WTC11 (cell line): ENCODE measurements around the gene ADCY6. TPM values are rescaled to one million over a fixed set of nuclear protein-coding genes. Genes with fewer than 3 reads are reported as not detected.

Experiments
- ATF1 ChIP-seq: sonication (generic); formaldehyde crosslinking; IDR thresholded peaks from 2 replicates; pipeline ENCODE4 v1.8.1; 2023; ENCODE audit warnings: mild to moderate bottlenecking, moderate library complexity, missing genetic modification reagents
- CREB1 ChIP-seq: sonication (generic); formaldehyde crosslinking; IDR thresholded peaks from 2 replicates; pipeline ENCODE4 v1.8.0; 2023; ENCODE audit warnings: mild to moderate bottlenecking, missing genetic modification reagents
- GABPB1 ChIP-seq: sonication (generic); formaldehyde crosslinking; IDR thresholded peaks from 2 replicates; pipeline ENCODE4 v1.8.1; 2023; ENCODE audit warnings: mild to moderate bottlenecking, missing genetic modification reagents
- JUN ChIP-seq: sonication (generic); formaldehyde crosslinking; IDR thresholded peaks from 2 replicates; pipeline ENCODE4 v1.8.0; 2023; ENCODE audit warnings: mild to moderate bottlenecking, missing genetic modification reagents
- NFYB ChIP-seq: sonication (generic); formaldehyde crosslinking; conservative IDR thresholded peaks from 2 replicates; pipeline ENCODE4 v1.8.0; 2022; ENCODE audit warnings: low read depth, missing genetic modification reagents
- NR3C1 ChIP-seq: sonication (generic); formaldehyde crosslinking; conservative IDR thresholded peaks from 2 replicates; pipeline ENCODE4 v1.8.1; 2023; ENCODE audit warnings: low read depth, mild to moderate bottlenecking, missing genetic modification reagents
- OVOL2 ChIP-seq: fragments of 250-450 bp; sonication (Bioruptor Pico); IDR thresholded peaks from 2 replicates; pipeline ENCODE4 v1.9.0; 2021; ENCODE audit warnings: mild to moderate bottlenecking, borderline replicate concordance
- RORB ChIP-seq: fragments of 250-450 bp; sonication (Bioruptor Pico); IDR thresholded peaks from 2 replicates; pipeline ENCODE4 v1.9.0; 2021; ENCODE audit warnings: mild to moderate bottlenecking
- SOX15 ChIP-seq: fragments of 250-450 bp; sonication (Bioruptor Pico); IDR thresholded peaks from 2 replicates; pipeline ENCODE4 v1.9.0; 2021; ENCODE audit warnings: mild to moderate bottlenecking
- TCF7 ChIP-seq: sonication (generic); formaldehyde crosslinking; IDR thresholded peaks from 2 replicates; pipeline ENCODE4 v1.8.0; 2022; ENCODE audit warnings: mild to moderate bottlenecking, low read depth, missing genetic modification reagents, moderate library complexity
- ZNF121 ChIP-seq: sonication (generic); formaldehyde crosslinking; IDR thresholded peaks from 2 replicates; pipeline ENCODE4 v1.8.0; 2023; ENCODE audit warnings: missing genetic modification reagents
- ZNF232 ChIP-seq: sonication (generic); formaldehyde crosslinking; IDR thresholded peaks from 2 replicates; pipeline ENCODE4 v1.8.0; 2022; ENCODE audit warnings: mild to moderate bottlenecking, missing genetic modification reagents
- ZNF263 ChIP-seq: sonication (generic); formaldehyde crosslinking; IDR thresholded peaks from 2 replicates; pipeline ENCODE4 v1.8.1; 2022; ENCODE audit warnings: low read depth, mild to moderate bottlenecking, moderate library complexity, missing genetic modification reagents
- ZNF416 ChIP-seq: fragments of 250-450 bp; sonication (Bioruptor Pico); IDR thresholded peaks from 2 replicates; pipeline ENCODE4 v1.9.0; 2021; ENCODE audit warnings: mild to moderate bottlenecking, inconsistent platforms
- ZNF423 ChIP-seq: fragments of 250-450 bp; sonication (Bioruptor Pico); IDR thresholded peaks from 2 replicates; pipeline ENCODE4 v2.1.2; 2022; ENCODE audit warnings: mild to moderate bottlenecking, moderate library complexity
- total RNA-seq: library from RNA; stranded (reverse); gene quantifications from 3 replicates; pipeline ENCODE4 v1.2.3, GENCODE V29; 2021
- TF ChIP-seq, protein P1 (sequence below): fragments of 250-450 bp; sonication (Bioruptor Pico); conservative IDR thresholded peaks from 2 replicates; pipeline ENCODE4 v1.9.0; 2021; ENCODE audit warnings: mild to moderate bottlenecking
- TF ChIP-seq, protein P2 (sequence below): sonication (generic); formaldehyde crosslinking; IDR thresholded peaks from 2 replicates; pipeline ENCODE4 v1.8.1; 2023; ENCODE audit warnings: mild to moderate bottlenecking, moderate library complexity, missing genetic modification reagents
- TF ChIP-seq, protein P3 (sequence below): sonication (generic); formaldehyde crosslinking; IDR thresholded peaks from 2 replicates; pipeline ENCODE4 v1.8.1; 2023; ENCODE audit warnings: mild to moderate bottlenecking, missing genetic modification reagents, moderate library complexity
- TF ChIP-seq, protein P4 (sequence below): sonication (generic); formaldehyde crosslinking; conservative IDR thresholded peaks from 2 replicates; pipeline ENCODE4 v1.8.1; 2023; ENCODE audit warnings: mild to moderate bottlenecking, low read depth, missing genetic modification reagents, moderate library complexity
- TF ChIP-seq, protein P5 (sequence below): sonication (generic); formaldehyde crosslinking; IDR thresholded peaks from 2 replicates; pipeline ENCODE4 v1.8.1; 2023; ENCODE audit warnings: mild to moderate bottlenecking, missing genetic modification reagents, moderate library complexity
- TF ChIP-seq, protein P6 (sequence below): sonication (generic); formaldehyde crosslinking; IDR thresholded peaks from 2 replicates; pipeline ENCODE4 v1.8.0; 2022; ENCODE audit warnings: mild to moderate bottlenecking, missing genetic modification reagents
- TF ChIP-seq, protein P7 (sequence below): sonication (generic); formaldehyde crosslinking; IDR thresholded peaks from 2 replicates; pipeline ENCODE4 v1.8.1; 2023; ENCODE audit warnings: mild to moderate bottlenecking, missing genetic modification reagents
- TF ChIP-seq, protein P8 (sequence below): sonication (generic); formaldehyde crosslinking; conservative IDR thresholded peaks from 2 replicates; pipeline ENCODE4 v1.8.1; 2022; ENCODE audit warnings: mild to moderate bottlenecking, missing genetic modification reagents
- TF ChIP-seq, protein P9 (sequence below): sonication (generic); formaldehyde crosslinking; IDR thresholded peaks from 2 replicates; pipeline ENCODE4 v1.8.0; 2022; ENCODE audit warnings: mild to moderate bottlenecking, missing genetic modification reagents

The ADCY6 gene
- total RNA-seq, 1 experiment from 2014 or later = 12.8 TPM

DNA sequence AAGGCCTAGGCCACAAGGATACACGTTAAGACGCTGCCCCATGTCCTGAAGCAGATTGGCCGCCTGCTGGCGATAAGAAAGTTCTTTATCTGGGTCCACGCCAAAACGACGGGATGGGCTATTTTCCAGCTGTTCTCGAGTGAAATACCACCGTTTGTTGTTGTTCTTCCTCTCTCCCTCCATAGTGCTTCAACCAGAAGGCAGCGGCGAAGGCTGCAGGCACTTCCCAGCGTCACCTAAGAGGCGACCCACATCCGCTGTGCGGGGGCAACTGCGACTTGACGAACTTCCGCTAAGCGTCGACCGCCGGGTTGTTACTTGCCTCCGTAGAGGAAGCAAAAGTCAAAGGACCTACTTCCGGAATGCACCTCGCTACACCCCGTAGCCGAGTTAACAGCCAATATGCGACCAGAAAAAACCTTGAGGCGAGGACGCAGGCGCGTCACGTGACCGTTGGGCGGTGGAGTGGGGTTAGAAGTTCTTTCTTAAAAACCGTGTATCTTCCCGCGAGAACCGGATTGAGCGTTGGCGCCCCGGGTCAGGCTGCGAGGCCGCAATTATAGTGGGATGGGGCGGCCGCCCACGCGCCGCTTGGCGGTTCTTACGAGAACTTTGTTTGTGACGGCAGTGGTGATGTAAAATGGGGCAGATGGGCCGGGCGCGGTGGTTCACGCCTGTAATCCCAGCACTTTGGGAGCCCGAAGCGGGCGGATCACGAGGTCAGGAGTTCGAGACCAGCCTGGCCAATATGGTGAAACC is 72.2 kb downstream of the ADCY6 start, which contains the start of gene CCNT1 (continued):
- no peak for TF ChIP-seq SOX15
- no peak for TF ChIP-seq RORB (CRISPR knock-in tag)
- TF ChIP-seq JUN (CRISPR knock-in tag) = no peak
- TF ChIP-seq ZNF232 (CRISPR knock-in tag) = no peak
- no peak for TF ChIP-seq ZNF416 (CRISPR knock-in tag)
- no peak for TF ChIP-seq ZNF121
- TF ChIP-seq, protein P1, sequence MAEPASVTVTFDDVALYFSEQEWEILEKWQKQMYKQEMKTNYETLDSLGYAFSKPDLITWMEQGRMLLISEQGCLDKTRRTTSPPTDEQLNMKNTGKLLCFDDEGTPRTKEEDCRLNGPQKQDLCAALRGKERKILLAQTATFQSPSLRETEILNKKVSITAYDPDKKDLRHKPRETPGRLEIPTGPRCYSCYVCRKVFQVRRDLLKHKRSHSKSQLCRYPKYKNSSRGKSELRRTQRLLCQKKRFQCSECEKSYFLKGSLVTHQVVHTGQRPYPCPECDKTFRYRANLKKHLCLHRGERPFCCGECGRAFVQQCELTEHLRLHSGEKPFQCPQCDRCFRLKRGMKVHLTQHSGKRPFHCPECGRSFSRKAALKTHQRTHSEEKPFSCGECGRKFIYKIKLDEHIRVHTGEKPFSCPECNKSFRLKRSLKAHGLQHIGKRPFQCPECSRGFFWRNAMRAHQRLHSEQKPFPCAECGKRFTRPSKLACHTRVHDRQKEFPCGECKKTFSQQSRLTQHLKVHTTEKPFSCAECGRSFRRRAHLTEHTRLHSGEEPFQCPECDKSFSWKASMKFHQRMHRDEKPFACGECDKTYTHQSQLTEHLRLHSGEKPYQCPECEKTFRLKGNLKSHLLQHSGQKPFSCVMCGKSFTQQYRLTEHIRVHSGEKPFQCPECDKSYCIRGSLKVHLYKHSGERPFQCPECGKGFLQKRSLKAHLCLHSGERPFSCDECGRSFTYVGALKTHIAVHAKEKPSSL (CRISPR knock-in tag) = no peak
- TF ChIP-seq, protein P2, sequence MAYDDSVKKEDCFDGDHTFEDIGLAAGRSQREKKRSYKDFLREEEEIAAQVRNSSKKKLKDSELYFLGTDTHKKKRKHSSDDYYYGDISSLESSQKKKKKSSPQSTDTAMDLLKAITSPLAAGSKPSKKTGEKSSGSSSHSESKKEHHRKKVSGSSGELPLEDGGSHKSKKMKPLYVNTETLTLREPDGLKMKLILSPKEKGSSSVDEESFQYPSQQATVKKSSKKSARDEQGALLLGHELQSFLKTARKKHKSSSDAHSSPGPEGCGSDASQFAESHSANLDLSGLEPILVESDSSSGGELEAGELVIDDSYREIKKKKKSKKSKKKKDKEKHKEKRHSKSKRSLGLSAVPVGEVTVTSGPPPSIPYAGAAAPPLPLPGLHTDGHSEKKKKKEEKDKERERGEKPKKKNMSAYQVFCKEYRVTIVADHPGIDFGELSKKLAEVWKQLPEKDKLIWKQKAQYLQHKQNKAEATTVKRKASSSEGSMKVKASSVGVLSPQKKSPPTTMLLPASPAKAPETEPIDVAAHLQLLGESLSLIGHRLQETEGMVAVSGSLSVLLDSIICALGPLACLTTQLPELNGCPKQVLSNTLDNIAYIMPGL (CRISPR knock-in tag) = peak; percentile 52; the same call in 1 of the 2 replicates
- TF ChIP-seq, protein P3, sequence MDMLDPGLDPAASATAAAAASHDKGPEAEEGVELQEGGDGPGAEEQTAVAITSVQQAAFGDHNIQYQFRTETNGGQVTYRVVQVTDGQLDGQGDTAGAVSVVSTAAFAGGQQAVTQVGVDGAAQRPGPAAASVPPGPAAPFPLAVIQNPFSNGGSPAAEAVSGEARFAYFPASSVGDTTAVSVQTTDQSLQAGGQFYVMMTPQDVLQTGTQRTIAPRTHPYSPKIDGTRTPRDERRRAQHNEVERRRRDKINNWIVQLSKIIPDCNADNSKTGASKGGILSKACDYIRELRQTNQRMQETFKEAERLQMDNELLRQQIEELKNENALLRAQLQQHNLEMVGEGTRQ (CRISPR knock-in tag) = peak; percentile 99
- TF ChIP-seq, protein P4, sequence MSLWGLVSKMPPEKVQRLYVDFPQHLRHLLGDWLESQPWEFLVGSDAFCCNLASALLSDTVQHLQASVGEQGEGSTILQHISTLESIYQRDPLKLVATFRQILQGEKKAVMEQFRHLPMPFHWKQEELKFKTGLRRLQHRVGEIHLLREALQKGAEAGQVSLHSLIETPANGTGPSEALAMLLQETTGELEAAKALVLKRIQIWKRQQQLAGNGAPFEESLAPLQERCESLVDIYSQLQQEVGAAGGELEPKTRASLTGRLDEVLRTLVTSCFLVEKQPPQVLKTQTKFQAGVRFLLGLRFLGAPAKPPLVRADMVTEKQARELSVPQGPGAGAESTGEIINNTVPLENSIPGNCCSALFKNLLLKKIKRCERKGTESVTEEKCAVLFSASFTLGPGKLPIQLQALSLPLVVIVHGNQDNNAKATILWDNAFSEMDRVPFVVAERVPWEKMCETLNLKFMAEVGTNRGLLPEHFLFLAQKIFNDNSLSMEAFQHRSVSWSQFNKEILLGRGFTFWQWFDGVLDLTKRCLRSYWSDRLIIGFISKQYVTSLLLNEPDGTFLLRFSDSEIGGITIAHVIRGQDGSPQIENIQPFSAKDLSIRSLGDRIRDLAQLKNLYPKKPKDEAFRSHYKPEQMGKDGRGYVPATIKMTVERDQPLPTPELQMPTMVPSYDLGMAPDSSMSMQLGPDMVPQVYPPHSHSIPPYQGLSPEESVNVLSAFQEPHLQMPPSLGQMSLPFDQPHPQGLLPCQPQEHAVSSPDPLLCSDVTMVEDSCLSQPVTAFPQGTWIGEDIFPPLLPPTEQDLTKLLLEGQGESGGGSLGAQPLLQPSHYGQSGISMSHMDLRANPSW (CRISPR knock-in tag) = no peak
- TF ChIP-seq, protein P5, sequence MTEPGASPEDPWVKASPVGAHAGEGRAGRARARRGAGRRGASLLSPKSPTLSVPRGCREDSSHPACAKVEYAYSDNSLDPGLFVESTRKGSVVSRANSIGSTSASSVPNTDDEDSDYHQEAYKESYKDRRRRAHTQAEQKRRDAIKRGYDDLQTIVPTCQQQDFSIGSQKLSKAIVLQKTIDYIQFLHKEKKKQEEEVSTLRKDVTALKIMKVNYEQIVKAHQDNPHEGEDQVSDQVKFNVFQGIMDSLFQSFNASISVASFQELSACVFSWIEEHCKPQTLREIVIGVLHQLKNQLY (CRISPR knock-in tag) = no peak
- no peak for TF ChIP-seq TCF7 (CRISPR knock-in tag)
- no peak for TF ChIP-seq OVOL2 (CRISPR knock-in tag)
- TF ChIP-seq ATF1 = peak; percentile 68; the same call in 1 of the 2 replicates
- TF ChIP-seq, protein P6, sequence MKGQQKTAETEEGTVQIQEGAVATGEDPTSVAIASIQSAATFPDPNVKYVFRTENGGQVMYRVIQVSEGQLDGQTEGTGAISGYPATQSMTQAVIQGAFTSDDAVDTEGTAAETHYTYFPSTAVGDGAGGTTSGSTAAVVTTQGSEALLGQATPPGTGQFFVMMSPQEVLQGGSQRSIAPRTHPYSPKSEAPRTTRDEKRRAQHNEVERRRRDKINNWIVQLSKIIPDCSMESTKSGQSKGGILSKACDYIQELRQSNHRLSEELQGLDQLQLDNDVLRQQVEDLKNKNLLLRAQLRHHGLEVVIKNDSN (CRISPR knock-in tag) = peak; percentile 99
- no peak for TF ChIP-seq ZNF423
- TF ChIP-seq, protein P7, sequence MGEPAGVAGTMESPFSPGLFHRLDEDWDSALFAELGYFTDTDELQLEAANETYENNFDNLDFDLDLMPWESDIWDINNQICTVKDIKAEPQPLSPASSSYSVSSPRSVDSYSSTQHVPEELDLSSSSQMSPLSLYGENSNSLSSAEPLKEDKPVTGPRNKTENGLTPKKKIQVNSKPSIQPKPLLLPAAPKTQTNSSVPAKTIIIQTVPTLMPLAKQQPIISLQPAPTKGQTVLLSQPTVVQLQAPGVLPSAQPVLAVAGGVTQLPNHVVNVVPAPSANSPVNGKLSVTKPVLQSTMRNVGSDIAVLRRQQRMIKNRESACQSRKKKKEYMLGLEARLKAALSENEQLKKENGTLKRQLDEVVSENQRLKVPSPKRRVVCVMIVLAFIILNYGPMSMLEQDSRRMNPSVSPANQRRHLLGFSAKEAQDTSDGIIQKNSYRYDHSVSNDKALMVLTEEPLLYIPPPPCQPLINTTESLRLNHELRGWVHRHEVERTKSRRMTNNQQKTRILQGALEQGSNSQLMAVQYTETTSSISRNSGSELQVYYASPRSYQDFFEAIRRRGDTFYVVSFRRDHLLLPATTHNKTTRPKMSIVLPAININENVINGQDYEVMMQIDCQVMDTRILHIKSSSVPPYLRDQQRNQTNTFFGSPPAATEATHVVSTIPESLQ (CRISPR knock-in tag) = no peak
- peak; percentile 87 for TF ChIP-seq GABPB1 (CRISPR knock-in tag)
- TF ChIP-seq NR3C1 (CRISPR knock-in tag) = no peak
- peak; percentile 33; the same call in 1 of the 2 replicates for TF ChIP-seq CREB1
- TF ChIP-seq NFYB = peak; percentile 9; the same call in 1 of the 2 replicates
- TF ChIP-seq, protein P8, sequence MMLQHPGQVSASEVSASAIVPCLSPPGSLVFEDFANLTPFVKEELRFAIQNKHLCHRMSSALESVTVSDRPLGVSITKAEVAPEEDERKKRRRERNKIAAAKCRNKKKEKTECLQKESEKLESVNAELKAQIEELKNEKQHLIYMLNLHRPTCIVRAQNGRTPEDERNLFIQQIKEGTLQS (CRISPR knock-in tag) = no peak
- TF ChIP-seq ZNF263 (CRISPR knock-in tag) = no peak
- TF ChIP-seq, protein P9, sequence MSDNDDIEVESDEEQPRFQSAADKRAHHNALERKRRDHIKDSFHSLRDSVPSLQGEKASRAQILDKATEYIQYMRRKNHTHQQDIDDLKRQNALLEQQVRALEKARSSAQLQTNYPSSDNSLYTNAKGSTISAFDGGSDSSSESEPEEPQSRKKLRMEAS (CRISPR knock-in tag) = peak; percentile 90
